G401 (cell line): ENCODE data around the gene CORIN. TPM values are rescaled to one million over a fixed set of nuclear protein-coding genes. Genes with fewer than 3 reads are reported as not detected.

Experiments used
- DNase-seq: peaks from one replicate; pipeline ENCODE4 v3.0.0-alpha.2; 2015; ENCODE audit warnings: low spot score
- in situ Hi-C: cut with HindIII; loops from 2 replicates; pipeline ENCODE4 v1.10.0; 2016; ENCODE audit warnings: low sequenced_read_pairs, mixed read lengths
- total RNA-seq: library from RNA; depleted of rRNA; stranded (reverse); fragments of >200 nt; shearing (Covaris generic); gene quantifications from 2 replicates; pipeline ENCODE4 v1.2.3, GENCODE V29; 2014

Gene CORIN
- total RNA-seq, 1 experiment from 2014 or later, result not detected

DNA sequence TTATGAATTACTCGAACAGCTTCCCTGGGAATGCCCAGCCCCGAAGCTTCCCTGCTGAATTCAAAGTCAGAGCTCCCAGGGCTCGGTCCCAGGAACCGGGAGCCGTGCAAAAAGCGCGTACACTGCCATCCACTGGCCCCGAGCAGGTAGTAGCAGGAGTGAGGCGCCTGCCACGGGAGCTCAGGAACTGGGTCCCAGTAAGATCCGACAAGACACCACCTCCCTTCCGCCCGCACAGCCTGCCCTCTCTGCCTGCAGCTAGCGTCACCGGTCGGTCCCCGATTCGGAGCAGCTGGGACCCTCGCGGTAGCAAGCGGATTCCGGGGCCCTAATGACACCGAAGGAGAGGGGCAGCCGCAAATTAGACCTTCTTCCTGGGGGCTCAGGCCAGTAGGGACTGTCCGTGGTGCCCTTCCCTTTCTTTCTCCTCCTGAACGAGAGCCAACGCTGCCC, 1.2 kb downstream of the CORIN start:
- peak; percentile 67 for DNase-seq
- in situ Hi-C loops, result no loop called here

DNA sequence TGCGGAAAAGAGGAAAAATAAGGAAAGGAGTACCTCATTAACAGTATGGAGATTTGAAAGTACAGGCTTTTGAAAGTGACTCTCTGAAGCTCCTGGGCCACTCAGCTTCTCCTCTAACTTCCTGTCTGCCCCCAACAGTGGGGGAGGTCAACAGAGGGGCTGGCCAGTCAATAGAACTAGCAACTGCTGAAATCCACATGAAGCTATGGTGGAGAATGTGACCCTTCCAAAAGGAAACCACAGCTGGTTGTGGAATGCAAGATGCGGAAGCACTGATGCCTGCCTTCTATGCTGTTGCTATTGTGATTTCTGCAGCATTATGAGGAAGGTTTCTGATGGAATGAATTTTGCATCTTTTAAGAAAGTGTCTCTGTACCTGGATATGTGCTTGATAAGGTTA, 2.4 kb downstream of the CORIN start:
- no peak for DNase-seq
- in situ Hi-C loops, result no loop called here

DNA sequence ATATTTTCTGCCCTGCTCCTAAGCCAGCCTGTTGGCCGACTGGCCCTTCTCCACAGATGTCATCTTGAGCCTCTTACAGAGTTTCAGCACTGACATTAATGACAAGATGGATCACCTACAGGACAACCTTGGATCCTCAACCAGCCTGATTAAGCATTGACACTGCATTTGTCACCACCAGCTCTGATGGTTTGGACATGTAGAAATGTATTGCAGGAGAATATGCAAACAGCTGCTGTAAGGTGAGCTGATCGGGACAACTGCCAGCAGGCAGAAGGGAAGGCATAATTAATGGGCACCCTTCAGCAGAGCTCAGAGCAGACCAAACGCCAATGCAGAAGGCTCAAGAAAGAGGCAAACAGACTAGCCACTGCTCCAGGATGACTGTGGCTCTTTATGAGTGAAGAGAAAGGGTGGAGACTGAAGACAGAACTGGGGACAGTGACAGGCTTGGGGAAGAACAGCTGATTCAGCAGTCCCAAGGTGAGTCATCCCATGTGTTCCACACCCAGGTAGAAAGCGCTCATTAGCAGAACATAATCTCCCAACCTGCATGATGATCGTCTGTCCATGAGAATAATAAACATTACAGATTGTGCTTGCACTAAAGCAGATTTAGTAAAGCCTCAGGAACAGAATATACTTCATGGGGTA, 6.7 kb downstream of the CORIN start:
- in situ Hi-C loops, result no loop called here
- no peak for DNase-seq

DNA sequence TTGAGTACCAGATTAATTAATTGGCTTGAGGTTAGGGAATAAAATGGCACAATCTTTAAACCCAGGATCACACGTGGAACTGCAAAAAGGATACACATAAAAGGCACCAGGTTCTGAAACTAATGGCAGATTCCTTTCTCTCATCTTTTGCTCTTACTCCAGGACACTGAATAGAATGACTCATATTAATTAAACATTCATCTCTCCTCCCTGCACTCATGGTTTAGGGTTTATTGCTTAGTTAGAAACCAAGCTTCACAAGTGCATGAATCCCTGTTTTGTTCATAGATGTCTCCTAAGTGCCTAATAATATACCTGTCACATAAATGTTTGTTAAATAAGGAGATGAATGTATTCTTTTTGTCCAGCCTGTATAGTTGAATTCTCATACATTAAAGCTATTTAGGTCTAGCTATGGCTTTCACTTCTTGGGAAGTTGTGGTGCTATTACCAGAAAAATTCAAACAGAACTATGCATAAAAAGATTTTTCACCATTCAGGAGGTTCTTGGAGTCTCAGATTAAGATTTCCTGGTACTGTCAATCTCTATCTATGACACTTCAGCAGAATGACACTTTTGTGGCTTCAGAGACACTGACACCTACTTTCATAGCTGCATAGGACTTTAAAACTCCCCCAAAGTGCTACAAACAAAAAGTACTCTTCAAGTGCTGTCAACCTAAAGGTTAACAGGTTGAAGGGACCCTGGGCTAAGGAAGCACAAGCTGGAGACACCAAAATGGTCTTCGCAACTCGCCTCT, 7.4 kb downstream of the CORIN start:
- DNase-seq, result no peak
- in situ Hi-C loops, result no loop called here

DNA sequence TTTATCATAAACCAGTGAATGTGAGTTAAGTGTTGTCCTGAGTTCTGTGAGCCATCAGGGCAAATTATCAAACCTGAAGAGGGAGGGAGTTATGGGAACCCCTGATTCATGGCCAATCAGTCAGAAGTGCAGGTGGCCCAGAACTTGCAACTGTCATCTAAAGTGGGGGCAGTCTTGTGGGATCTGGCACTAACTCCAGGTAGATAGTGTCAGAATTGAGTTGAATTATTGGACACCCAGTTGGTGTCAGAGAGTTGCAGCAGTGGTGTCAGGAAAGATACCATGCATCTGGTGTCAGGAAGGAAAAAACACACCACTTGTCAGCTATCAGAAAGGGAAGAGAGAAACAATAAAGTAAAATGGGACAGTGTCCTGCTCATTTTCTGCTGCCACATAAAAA, 8.4 kb downstream of the CORIN start:
- DNase-seq, result no peak
- in situ Hi-C loops, result no loop called here

DNA sequence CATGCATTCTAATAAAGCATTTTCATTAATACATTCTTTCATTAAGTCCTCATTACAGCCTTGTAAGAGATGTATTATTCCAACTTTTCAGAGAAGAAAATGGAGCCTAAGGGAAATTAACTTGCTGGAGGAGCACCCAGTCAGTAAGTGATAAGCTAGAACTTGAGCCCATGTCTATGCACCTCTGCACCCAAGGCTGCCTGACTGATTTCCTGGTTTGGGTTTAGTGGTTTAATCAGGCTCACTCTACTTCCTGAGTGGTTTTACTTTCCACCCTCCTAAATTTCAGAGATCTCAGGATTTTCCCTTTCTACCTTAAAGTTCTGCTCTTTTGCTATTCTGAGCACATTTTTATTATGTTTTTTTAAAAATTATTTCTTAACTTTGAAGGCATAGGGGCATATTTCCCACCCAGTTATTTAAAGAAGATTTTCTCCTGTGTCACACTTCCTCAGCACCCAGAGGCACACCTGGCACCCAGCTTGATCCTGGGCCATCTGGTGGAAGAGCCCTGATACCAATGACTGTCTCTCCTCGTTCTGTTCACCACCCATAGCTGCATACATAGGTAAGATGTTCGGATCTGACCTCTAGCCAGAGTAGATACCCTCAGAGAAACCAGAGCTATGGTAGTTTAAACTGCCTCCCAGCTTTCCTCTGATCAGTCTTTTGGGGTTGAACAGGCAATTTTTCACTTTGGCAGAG, 10.4 kb downstream of the CORIN start:
- in situ Hi-C loops, result no loop called here

GRCh38 chr4:47824840-47825239, 13.0 kb downstream of the CORIN start:
- DNase-seq, result no peak
- in situ Hi-C loops, result no loop called here

More for the DNA sequence above, 10.4 kb downstream of the CORIN start:
- no peak for DNase-seq

- in situ Hi-C loops, result no loop called here
- no peak for DNase-seq
Measured at GRCh38 chr4:47819178-47819577, 18.7 kb downstream of the CORIN start.

GRCh38 chr4:47817275-47817674, 20.6 kb downstream of the CORIN start:
- in situ Hi-C loops, result no loop called here
- DNase-seq, result no peak

GRCh38 chr4:47816748-47817147, 21.1 kb downstream of the CORIN start:
- in situ Hi-C loops, result no loop called here
- no peak for DNase-seq

GRCh38 chr4:47814618-47815295, 23.1 kb downstream of the CORIN start:
- DNase-seq, result no peak
- in situ Hi-C loops, result no loop called here

DNA sequence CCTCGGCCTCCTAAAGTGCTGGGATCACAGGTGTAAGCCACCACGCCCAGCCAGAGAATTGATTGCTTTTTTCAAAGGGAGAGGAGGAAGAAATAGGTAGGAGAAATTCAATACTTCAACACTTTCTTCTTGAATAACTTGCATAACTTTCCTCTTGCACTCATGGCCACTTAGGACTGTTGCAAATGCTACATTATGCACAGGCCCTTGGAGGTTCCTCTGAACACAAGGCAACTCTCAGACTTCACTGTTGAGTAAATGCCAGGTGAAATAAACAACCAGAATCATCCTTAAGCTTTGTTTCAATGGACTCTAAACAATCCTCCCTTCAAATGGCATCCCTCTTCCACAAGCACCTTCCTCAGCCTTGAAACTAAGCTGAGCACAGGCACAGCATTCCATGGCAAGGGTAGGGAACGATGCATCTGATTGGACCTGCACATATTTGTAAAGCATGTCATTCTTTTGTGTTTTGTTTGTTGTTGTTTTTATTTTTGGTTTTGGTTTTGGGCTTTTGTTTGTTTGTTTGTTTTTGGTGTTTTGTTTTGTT, 28.1 kb downstream of the CORIN start:
- no peak for DNase-seq
- in situ Hi-C loops, result no loop called here

DNA sequence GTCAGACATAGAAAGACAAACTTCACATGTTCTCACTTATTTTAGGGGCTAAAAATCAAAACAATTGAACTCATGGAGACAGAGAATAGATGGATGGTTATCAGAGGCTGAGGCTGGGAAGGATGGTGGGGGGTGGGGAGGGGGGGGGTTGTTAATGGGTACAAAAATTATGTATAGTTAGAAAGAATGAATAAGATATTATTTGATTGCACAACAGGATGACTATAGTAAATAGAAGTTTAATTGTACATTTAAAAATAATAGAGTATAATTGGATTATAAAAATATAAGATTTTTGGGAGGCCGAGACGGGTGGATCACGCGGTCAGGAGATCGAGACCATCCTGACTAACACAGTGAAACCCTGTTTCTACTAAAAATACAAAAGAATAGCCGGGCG, 33.3 kb downstream of the CORIN start:
- in situ Hi-C loops, result no loop called here
- DNase-seq, result no peak

DNA sequence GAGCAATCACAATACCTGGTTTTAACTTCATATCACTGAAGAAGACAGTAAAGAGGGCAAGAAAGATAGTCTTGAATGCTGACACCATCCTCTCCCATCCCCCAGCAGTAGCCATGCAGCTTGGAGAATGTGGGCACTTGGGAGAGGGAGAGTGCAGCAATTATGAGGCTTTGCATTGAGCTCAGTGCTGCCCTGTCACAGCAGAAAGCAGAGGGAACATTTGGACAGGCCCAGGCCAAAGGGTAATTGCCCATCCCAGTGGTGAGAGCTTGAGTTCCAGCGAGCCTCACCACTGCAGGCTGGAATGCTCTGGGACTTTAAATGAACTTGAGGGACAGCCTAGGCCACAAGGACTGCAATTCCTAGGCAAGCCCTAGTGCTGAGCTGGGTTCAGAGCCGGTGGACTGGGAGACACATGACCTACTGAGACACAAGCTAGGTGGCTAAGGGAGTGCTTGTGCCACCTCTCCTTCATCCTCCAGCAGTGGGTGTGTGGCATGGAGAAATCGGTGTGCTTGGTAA, 36.3 kb downstream of the CORIN start:
- DNase-seq, result no peak
- in situ Hi-C loops, result no loop called here

DNA sequence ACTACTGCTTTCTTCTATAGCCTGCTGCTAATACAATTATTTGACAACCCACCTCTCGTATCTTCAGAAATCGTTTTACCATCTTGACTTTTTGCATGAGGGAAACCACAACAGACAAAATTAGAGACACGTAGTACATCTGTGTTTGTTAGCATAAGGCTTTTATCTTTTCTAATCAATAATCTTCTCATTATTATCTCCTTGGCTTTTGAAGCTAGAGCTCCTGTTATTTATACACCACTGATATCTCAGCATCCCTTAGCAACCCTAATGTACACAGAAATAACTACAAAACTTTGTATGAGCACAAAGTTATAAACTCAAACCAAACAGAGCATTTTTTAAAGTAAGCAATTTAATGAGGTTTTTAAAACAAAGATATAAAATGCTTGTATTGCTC, 39.7 kb downstream of the CORIN start:
- no peak for DNase-seq

DNA sequence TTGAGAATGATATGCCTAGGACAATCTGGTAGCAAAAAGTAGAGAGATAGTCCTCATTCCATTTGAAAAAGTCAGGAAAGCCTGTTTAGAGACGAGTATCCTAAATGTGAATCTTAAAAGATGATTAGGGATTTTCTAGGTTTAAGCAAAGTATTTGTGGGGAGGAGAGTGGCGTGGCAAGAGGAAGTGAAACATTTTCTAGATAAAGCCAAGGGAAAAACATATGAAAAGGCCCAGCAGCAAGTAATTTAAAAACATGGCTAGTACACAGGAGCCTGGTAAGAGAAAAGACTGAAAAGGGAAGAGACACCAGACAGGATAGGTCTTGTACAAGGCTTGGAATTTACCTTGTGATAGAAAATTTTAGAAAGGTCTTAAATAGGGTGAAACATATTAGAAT, 45.9 kb downstream of the CORIN start:
- DNase-seq, result no peak
- in situ Hi-C loops, result no loop called here

More for the DNA sequence above, 39.7 kb downstream of the CORIN start:
- in situ Hi-C loops, result no loop called here

GRCh38 chr4:47790105-47790504, 47.8 kb downstream of the CORIN start:
- in situ Hi-C loops, result no loop called here

DNA sequence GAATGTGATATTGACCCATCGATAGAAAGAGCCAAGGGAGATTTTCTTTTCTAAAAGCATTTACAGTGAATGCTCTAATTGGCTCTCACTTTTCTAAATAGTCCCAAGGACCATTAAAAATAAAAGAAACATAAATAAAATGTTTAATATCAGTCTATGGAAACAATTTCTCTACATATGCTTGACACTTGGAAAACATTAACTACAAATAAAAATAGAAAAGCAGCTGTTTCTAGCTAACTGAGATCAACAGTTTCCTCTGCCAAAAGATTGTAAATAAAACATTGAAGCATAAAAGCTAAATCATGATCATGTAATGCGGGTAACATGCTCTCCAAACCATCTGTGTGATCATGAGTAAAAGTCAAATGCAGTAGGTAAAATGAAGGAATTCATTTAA, 49.7 kb downstream of the CORIN start:
- in situ Hi-C loops, result no loop called here
- DNase-seq, result no peak

More at GRCh38 chr4:47790105-47790504, 47.8 kb downstream of the CORIN start:
- DNase-seq, result no peak

- no peak for DNase-seq
- in situ Hi-C loops, result no loop called here
Measured at GRCh38 chr4:47786958-47787370, 50.9 kb downstream of the CORIN start.
